Panc1 (cell line): ENCODE results near the gene PRICKLE3.

Source experiments
- CTCF ChIP-seq: fragments of 450-650 bp; IDR thresholded peaks from 2 replicates; pipeline ENCODE4 v1.5.1; 2017; ENCODE audit warnings: mild to moderate bottlenecking
- REST ChIP-seq, 2 experiments: IDR thresholded peaks; 2 replicates each; pipeline ENCODE4 v1.6.1; 2011 to 2012; ENCODE audit warnings: low read depth in 2 of 2, control low read depth in 1 of 2, low read length in 1 of 2, mild to moderate bottlenecking in 1 of 2, moderate library complexity in 1 of 2; ENCODE audit not compliant: insufficient read depth in 1 of 2
- SIN3A ChIP-seq: IDR thresholded peaks from 2 replicates; pipeline ENCODE4 v1.6.1; 2012; ENCODE audit warnings: low read depth, mild to moderate bottlenecking, low read length, moderate library complexity, borderline replicate concordance; ENCODE audit not compliant: insufficient read depth
- TCF7L2 ChIP-seq: IDR thresholded peaks from 2 replicates; pipeline ENCODE4 v1.6.1; 2011; ENCODE audit warnings: mild to moderate bottlenecking, low read depth, low read length, inconsistent platforms

- no peak for TF ChIP-seq CTCF
- no peak for TF ChIP-seq REST (IDR thresholded peaks at IDR 0.05; ENCODE audit: insufficient read depth in 1 of 2, low read depth in 2 of 2, low read length in 1 of 2)
- TF ChIP-seq TCF7L2 = no peak
- no peak for TF ChIP-seq SIN3A
Observed at GRCh38 chrX:49155243-49155899, 30.8 kb downstream of the PRICKLE3 start.
